Measurements from ENCODE around the gene CPEB4.

The CPEB4 gene

GRCh38 chr5:173973616-173973969 is 85.4 kb downstream of the CPEB4 start:
- DNase-seq (ENCODE audit: low spot score), result no peak

GRCh38 chr5:173974688-173975239 is 86.6 kb downstream of the CPEB4 start:
- DNase-seq (ENCODE audit: low spot score), result no peak

- no peak for DNase-seq (ENCODE audit: low spot score)
Measured at GRCh38 chr5:173981185-173981761, 93.1 kb downstream of the CPEB4 start.

- DNase-seq (ENCODE audit: low spot score), result no peak
Measured at GRCh38 chr5:173984218-173984617, 96.1 kb downstream of the CPEB4 start.

GRCh38 chr5:173988554-173989431 is 100.6 kb downstream of the CPEB4 start, which contains the start of gene C5orf47:
Gene C5orf47 (plus strand): TSS chr5:173989170. CDS start chr5:173989264, 94 bp downstream.
- DNase-seq (ENCODE audit: low spot score), result no peak

- no peak for DNase-seq (ENCODE audit: low spot score)
Measured at GRCh38 chr5:173989432-173990082, 101.4 kb downstream of the CPEB4 start.

- DNase-seq (ENCODE audit: low spot score), result no peak
Measured at GRCh38 chr5:173997331-173997730, 109.2 kb downstream of the CPEB4 start.

GRCh38 chr5:173998531-173998930 is 110.4 kb downstream of the CPEB4 start:
- no peak for DNase-seq (ENCODE audit: low spot score)

GRCh38 chr5:174000076-174000475 is 111.9 kb downstream of the CPEB4 start:
- no peak for DNase-seq (ENCODE audit: low spot score)

- no peak for DNase-seq (ENCODE audit: low spot score)
Measured at GRCh38 chr5:174003795-174004194, 115.6 kb downstream of the CPEB4 start.

GRCh38 chr5:174008922-174009321 is 120.8 kb downstream of the CPEB4 start:
- DNase-seq (ENCODE audit: low spot score), result no peak

GRCh38 chr5:174010365-174010764 is 122.2 kb downstream of the CPEB4 start:
- DNase-seq (ENCODE audit: low spot score), result no peak

- no peak for DNase-seq (ENCODE audit: low spot score)
Measured at GRCh38 chr5:174011441-174011840, 123.3 kb downstream of the CPEB4 start.

All from AG08395 (cell line).